Vein endothelial cell (primary cell): ENCODE data around the gene C3orf62. TPM values are rescaled to one million over a fixed set of nuclear protein-coding genes. Genes with fewer than 3 reads are reported as not detected.

Experiments used
- small RNA-seq: library from RNA; depleted of rRNA; stranded (forward); fragments of <200 nt; gene quantifications from one replicate; pipeline ENCODE3, GENCODE V24; 2012
- total RNA-seq: library from RNA; depleted of rRNA; stranded (reverse); fragments of >200 nt; gene quantifications from 2 replicates; pipeline ENCODE4 v1.2.3, GENCODE V29; 2012

C3orf62 gene
- 0.98 and 1.9 TPM in 2 replicates for total RNA-seq

DNA sequence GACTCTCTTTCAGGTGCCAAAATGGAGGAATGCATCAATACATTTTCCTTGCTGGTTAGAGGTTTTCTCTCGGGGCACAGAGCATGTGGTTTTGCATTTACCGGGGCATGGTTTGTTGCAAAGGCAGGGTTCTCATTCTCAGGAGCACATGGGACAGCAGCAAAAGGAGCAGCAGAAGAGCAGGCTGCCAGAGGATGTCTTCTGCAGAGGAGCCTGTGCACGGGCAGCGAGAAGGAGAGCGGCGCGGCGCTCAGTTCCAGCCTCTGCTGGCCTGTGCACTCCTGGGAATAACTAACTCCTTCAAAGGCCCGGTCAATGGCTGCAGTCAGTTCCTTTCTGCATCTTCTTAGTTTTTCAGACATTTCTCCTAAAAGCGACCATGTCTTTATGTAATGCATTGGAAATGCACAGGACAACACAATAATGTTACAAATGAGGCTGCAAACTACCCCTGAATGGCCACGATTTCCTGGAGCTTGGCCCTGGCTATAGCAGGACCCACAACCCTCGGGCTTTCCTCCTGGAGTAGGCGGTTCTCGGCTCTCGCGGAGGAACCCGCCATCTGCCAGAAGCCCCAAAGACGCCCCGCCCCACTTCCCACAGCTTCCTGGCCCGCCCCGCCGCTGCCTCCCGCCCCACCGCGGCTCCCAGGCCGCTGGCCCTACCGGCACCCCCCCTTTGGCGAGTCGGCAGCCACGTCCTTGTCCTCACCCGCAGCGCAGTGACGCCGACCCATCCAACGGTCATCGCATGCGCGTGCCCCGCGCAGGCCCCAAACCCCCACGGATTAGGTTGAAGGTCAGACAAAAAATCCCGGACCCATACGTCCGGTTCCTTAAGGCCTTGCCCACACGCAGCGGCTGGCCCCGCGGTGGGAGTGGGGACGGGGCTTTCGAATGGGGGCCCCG, at the start of gene C3orf62:
C3orf62 (minus strand) TSS at position 758 of the 908 bp plus-strand sequence; CDS start at position 398, 360 bp downstream.

Small RNA genes within 50 kb of the gene (small RNA-seq; reads per million reads assigned to genes)
- not detected for gene AC121247.2
- not detected for gene MIR4271
- gene RF00019 = not detected

Other genes with a start within 250 kb of the C3orf62 start
- 292 and 320 TPM in 2 replicates for gene IMPDH2, start 247.8 kb downstream of the C3orf62 start, total RNA-seq
- gene QRICH1, start 183.2 kb downstream of the C3orf62 start, total RNA-seq = 149 and 274 TPM in 2 replicates
- gene QARS1, start 172.5 kb downstream of the C3orf62 start, total RNA-seq = 374 and 481 TPM in 2 replicates
- 29.6 and 30.1 TPM in 2 replicates for gene USP19, start 156.4 kb downstream of the C3orf62 start, total RNA-seq
- 255 and 353 TPM in 2 replicates for gene LAMB2, start 144.2 kb downstream of the C3orf62 start, total RNA-seq
- 23.6 and 31.0 TPM in 2 replicates for gene CCDC71, start 110.9 kb downstream of the C3orf62 start, total RNA-seq
- 35.9 and 37.5 TPM in 2 replicates for gene KLHDC8B, start 105.6 kb downstream of the C3orf62 start, total RNA-seq
- gene USP4, start 62.8 kb upstream of the C3orf62 start, total RNA-seq = 25.2 and 27.6 TPM in 2 replicates
- gene GPX1, start 81.1 kb upstream of the C3orf62 start, total RNA-seq = 353 and 398 TPM in 2 replicates
- gene RHOA, start 134.7 kb upstream of the C3orf62 start, total RNA-seq = 712 and 751 TPM in 2 replicates
- 14.4 and 22.1 TPM in 2 replicates for gene TCTA, start 135.2 kb upstream of the C3orf62 start, total RNA-seq
- gene AMT, start 145.2 kb upstream of the C3orf62 start, total RNA-seq = 0.67 and 1.3 TPM in 2 replicates
- 4.9 and 8.2 TPM in 2 replicates for gene NICN1, start 152.1 kb upstream of the C3orf62 start, total RNA-seq
- 57.5 and 68.9 TPM in 2 replicates for gene DAG1, start 193.0 kb upstream of the C3orf62 start, total RNA-seq